ENCODE measurements around the gene LPP. TPM values are rescaled to one million over a fixed set of nuclear protein-coding genes. Genes with fewer than 3 reads are reported as not detected.

LPP gene
- total RNA-seq, 1 experiment from 2014 or later = 148 TPM

- no peak for TF ChIP-seq CTCF (conservative IDR thresholded peaks at IDR 0.05)
- no peak for TF ChIP-seq EZH2 (IDR thresholded peaks at IDR 0.05; ENCODE audit: low read depth)
- Histone ChIP-seq H2AFZ (no peak overlapping the region), H3F3A (ENCODE audit: insufficient read depth, low read depth) (no peaks in the 10 kb centered on the region), H3K36me3 (ENCODE audit: low read depth) (no peaks in the 10 kb centered on the region), H3K4me2 (no peak overlapping the region), H3K79me2 (ENCODE audit: low read depth) (no peaks in the 10 kb centered on the region), H4K20me1 (ENCODE audit: insufficient read depth) (no peaks in the 10 kb centered on the region), H3K9me2 (ENCODE audit: insufficient read depth) (no peaks in the 10 kb centered on the region), H3K27ac (no peak overlapping the region), H3K4me1 (replicated peaks; ENCODE audit: insufficient read depth) (no peaks in the 10 kb centered on the region), H3K9me3 (ENCODE audit: insufficient read depth, low read depth) (no peaks in the 10 kb centered on the region), H3K27me3 (ENCODE audit: insufficient read depth, low read depth) (no peaks in the 10 kb centered on the region), H3K4me3 (no peak overlapping the region)
- BruUV-seq (replicated peaks) = no TSS peak
- POLR2A ChIA-PET (ENCODE audit: unreplicated experiment) = no interaction called here
- intact Hi-C loops (cut with micrococcal nuclease; ENCODE audit: unreplicated experiment) = no loop called here
- DNase-seq = no peak
- CTCF ChIA-PET = no interaction called here
Measured at GRCh38 chr3:188826574-188826973, 672.6 kb downstream of the LPP start.

- ChIA-PET POLR2A (ENCODE audit: unreplicated experiment) (no interaction called here), CTCF (no interaction called here)
- no peaks in the 10 kb centered on the region for H3K79me2 ChIP-seq (ENCODE audit: low read depth)
- H3K36me3 ChIP-seq (ENCODE audit: low read depth) = no peaks in the 10 kb centered on the region
- H4K20me1 ChIP-seq (ENCODE audit: insufficient read depth) = no peaks in the 10 kb centered on the region
- TF ChIP-seq CTCF (conservative IDR thresholded peaks at IDR 0.05) (no peak), EZH2 (IDR thresholded peaks at IDR 0.05; ENCODE audit: low read depth) (no peak)
- no peaks in the 10 kb centered on the region for H3K9me2 ChIP-seq (ENCODE audit: insufficient read depth)
- no peaks in the 10 kb centered on the region for H3K9me3 ChIP-seq (ENCODE audit: insufficient read depth, low read depth)
- no peaks in the 10 kb centered on the region for H3K27me3 ChIP-seq (ENCODE audit: insufficient read depth, low read depth)
- no peak overlapping the region for H3K4me2 ChIP-seq
- no TSS peak for BruUV-seq (replicated peaks)
- no peak overlapping the region for H3K27ac ChIP-seq
- intact Hi-C loops (cut with micrococcal nuclease; ENCODE audit: unreplicated experiment) = no loop called here
- no peaks in the 10 kb centered on the region for H3K4me1 ChIP-seq (replicated peaks; ENCODE audit: insufficient read depth)
- H3K4me3 ChIP-seq = no peak overlapping the region
- no peak overlapping the region for H2AFZ ChIP-seq
- no peak for DNase-seq
- no peaks in the 10 kb centered on the region for H3F3A ChIP-seq (ENCODE audit: insufficient read depth, low read depth)
Measured at GRCh38 chr3:188827103-188827502, 673.1 kb downstream of the LPP start.

GRCh38 chr3:188827576-188827975 lies 673.6 kb downstream of the LPP start:
- H3K79me2 ChIP-seq (ENCODE audit: low read depth) = no peaks in the 10 kb centered on the region
- no peaks in the 10 kb centered on the region for H3K9me2 ChIP-seq (ENCODE audit: insufficient read depth)
- H3F3A ChIP-seq (ENCODE audit: insufficient read depth, low read depth) = no peaks in the 10 kb centered on the region; the same call in 1 of the 2 replicates
- no peak for DNase-seq
- H3K27me3 ChIP-seq (ENCODE audit: insufficient read depth, low read depth) = no peaks in the 10 kb centered on the region
- no peaks in the 10 kb centered on the region for H3K4me1 ChIP-seq (replicated peaks; ENCODE audit: insufficient read depth)
- BruUV-seq (replicated peaks) = no TSS peak
- H3K4me3 ChIP-seq = no peak overlapping the region
- no peaks in the 10 kb centered on the region for H3K36me3 ChIP-seq (ENCODE audit: low read depth)
- CTCF ChIA-PET = no interaction called here
- H2AFZ ChIP-seq = no peak overlapping the region
- TF ChIP-seq EZH2 (IDR thresholded peaks at IDR 0.05; ENCODE audit: low read depth) (no peak), CTCF (conservative IDR thresholded peaks at IDR 0.05) (no peak)
- H3K4me2 ChIP-seq = no peak overlapping the region
- POLR2A ChIA-PET (ENCODE audit: unreplicated experiment) = no interaction called here
- no peak overlapping the region for H3K27ac ChIP-seq
- no peaks in the 10 kb centered on the region for H4K20me1 ChIP-seq (ENCODE audit: insufficient read depth)
- H3K9me3 ChIP-seq (ENCODE audit: insufficient read depth, low read depth) = no peaks in the 10 kb centered on the region
- intact Hi-C loops (cut with micrococcal nuclease; ENCODE audit: unreplicated experiment) = no loop called here

All from PC-9 (cell line).